ENCODE data around the gene DNAH12. TPM values are rescaled to one million over a fixed set of nuclear protein-coding genes. Genes with fewer than 3 reads are reported as not detected.
"Not testable (repeated sequence)": the region's sequence is repeated elsewhere in the genome, so short reads cannot be mapped to it uniquely, and the experiment has no call there.

The DNAH12 gene
- total RNA-seq, 1 experiment from 2014 or later, result not detected

DNA sequence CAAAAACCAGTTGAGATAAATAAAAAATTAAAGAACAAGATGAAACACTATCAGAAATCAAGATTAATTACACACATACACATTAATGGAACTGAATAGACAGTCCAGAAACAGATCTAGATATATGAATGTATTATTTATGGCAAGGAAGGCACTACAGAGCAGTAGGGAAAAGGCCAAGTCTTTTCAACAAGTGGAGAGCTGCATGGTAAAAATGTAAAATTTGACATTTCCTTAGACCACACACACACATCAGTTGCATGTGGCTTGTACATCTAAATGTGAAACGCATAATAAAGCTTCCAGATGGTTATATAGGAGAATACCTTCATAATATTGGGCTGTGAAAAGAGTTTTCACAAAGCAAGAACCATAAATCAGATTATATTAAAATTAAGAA, 193.9 kb downstream of the DNAH12 start:
- TF ChIP-seq, protein P1, sequence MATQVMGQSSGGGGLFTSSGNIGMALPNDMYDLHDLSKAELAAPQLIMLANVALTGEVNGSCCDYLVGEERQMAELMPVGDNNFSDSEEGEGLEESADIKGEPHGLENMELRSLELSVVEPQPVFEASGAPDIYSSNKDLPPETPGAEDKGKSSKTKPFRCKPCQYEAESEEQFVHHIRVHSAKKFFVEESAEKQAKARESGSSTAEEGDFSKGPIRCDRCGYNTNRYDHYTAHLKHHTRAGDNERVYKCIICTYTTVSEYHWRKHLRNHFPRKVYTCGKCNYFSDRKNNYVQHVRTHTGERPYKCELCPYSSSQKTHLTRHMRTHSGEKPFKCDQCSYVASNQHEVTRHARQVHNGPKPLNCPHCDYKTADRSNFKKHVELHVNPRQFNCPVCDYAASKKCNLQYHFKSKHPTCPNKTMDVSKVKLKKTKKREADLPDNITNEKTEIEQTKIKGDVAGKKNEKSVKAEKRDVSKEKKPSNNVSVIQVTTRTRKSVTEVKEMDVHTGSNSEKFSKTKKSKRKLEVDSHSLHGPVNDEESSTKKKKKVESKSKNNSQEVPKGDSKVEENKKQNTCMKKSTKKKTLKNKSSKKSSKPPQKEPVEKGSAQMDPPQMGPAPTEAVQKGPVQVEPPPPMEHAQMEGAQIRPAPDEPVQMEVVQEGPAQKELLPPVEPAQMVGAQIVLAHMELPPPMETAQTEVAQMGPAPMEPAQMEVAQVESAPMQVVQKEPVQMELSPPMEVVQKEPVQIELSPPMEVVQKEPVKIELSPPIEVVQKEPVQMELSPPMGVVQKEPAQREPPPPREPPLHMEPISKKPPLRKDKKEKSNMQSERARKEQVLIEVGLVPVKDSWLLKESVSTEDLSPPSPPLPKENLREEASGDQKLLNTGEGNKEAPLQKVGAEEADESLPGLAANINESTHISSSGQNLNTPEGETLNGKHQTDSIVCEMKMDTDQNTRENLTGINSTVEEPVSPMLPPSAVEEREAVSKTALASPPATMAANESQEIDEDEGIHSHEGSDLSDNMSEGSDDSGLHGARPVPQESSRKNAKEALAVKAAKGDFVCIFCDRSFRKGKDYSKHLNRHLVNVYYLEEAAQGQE (IDR thresholded peaks at IDR 0.05; ENCODE audit: low read depth), result no peak
- TF ChIP-seq POLR2AphosphoS5 (IDR thresholded peaks at IDR 0.05; ENCODE audit: low read depth, low read length) (no peak), ZNF274 (IDR thresholded peaks at IDR 0.05; ENCODE audit: low read depth, low read length) (no peak), ELF1 (IDR thresholded peaks at IDR 0.05; ENCODE audit: borderline replicate concordance, low read depth) (no peak), EZH2 (IDR thresholded peaks at IDR 0.05) (no peak), JUND (IDR thresholded peaks at IDR 0.05) (no peak)
- TF ChIP-seq, protein P2, sequence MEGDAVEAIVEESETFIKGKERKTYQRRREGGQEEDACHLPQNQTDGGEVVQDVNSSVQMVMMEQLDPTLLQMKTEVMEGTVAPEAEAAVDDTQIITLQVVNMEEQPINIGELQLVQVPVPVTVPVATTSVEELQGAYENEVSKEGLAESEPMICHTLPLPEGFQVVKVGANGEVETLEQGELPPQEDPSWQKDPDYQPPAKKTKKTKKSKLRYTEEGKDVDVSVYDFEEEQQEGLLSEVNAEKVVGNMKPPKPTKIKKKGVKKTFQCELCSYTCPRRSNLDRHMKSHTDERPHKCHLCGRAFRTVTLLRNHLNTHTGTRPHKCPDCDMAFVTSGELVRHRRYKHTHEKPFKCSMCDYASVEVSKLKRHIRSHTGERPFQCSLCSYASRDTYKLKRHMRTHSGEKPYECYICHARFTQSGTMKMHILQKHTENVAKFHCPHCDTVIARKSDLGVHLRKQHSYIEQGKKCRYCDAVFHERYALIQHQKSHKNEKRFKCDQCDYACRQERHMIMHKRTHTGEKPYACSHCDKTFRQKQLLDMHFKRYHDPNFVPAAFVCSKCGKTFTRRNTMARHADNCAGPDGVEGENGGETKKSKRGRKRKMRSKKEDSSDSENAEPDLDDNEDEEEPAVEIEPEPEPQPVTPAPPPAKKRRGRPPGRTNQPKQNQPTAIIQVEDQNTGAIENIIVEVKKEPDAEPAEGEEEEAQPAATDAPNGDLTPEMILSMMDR (IDR thresholded peaks at IDR 0.05 in 2 of 3, conservative IDR thresholded peaks at IDR 0.05 in 1 of 3; ENCODE audit: borderline replicate concordance in 1 of 3, insufficient read depth in 1 of 3, low read depth in 2 of 3, low read length in 2 of 3), result no peak
- DNase-seq (ENCODE audit: low read depth, low spot score) (no peak), ATAC-seq (no peak)
- ChIA-PET CTCF (no interaction called here), RAD21 (ENCODE audit: low non-redundant PET in 1 of 2, low total read pairs in 2 of 2, uncharacterized antibody in 2 of 2, unreplicated experiment in 2 of 2) (no interaction called here), POLR2A (no interaction called here)
- Histone ChIP-seq H3K4me1 (ENCODE audit: control insufficient read depth in 1 of 2, insufficient read depth in 2 of 2, low read length in 2 of 2) (no peaks in the 10 kb centered on the region), H3K36me3 (ENCODE audit: control insufficient read depth in 1 of 2, insufficient read depth in 2 of 2, low read length in 2 of 2) (no peaks in the 10 kb centered on the region), H3K4me2 (ENCODE audit: low read length) (no peak overlapping the region), H3K9me2 (ENCODE audit: insufficient read depth) (peaks cover 4% of the 10 kb centered on the region; the same call in 1 of the 2 replicates), H3K9me3 (ENCODE audit: control insufficient read depth in 1 of 2, insufficient read depth in 1 of 2, low read depth in 1 of 2, low read length in 2 of 2) (no peaks in the 10 kb centered on the region), H3K27me3 (ENCODE audit: insufficient read depth, low read length) (no peaks in the 10 kb centered on the region), H3K4me3 (replicated peaks in 1 of 2; ENCODE audit: low read depth in 1 of 2, low read length in 2 of 2) (no peak overlapping the region), H3K9ac (ENCODE audit: low read length) (no peak overlapping the region), H3K27ac (ENCODE audit: low read depth, low read length) (no peak overlapping the region), H2AFZ (ENCODE audit: low read depth, low read length, poor library complexity, severe bottlenecking) (no peak overlapping the region), H3K79me2 (ENCODE audit: insufficient read depth, low read length) (no peaks in the 10 kb centered on the region), H4K20me1 (ENCODE audit: insufficient read depth) (no peaks in the 10 kb centered on the region)
- intact Hi-C loops (cut with micrococcal nuclease), result no loop called here
- no TSS peak for BruUV-seq (replicated peaks)

DNA sequence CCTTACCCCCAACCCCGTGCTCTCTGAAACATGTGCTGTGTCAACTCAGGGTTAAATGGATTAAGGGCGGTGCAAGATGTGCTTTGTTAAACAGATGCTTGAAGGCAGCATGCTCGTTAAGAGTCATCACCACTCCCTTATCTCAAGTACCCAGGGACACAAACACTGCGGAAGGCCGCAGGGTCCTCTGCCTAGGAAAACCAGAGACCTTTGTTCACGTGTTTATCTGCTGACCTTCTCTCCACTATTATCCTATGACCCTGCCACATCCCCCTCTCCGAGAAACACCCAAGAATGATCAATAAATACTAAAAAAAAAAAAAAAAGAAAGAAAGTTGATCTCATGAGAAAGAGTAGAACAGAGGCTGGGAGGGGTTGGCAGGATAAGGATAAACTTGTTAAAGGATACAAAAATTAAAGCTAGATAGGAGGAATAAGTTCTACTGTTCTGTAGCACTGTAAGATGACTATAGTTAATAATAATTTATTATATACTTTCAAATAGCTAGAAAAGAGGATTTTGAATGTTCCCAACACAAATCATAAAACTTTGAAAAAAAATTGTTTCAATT, 205.0 kb downstream of the DNAH12 start:
- ATAC-seq; H3K9ac ChIP-seq (ENCODE audit: low read length); H3K4me1 ChIP-seq (ENCODE audit: control insufficient read depth in 1 of 2, insufficient read depth in 2 of 2, low read length in 2 of 2): not testable (repeated sequence)

More for the DNA sequence above, 205.0 kb downstream of the DNAH12 start:
- H3K4me2 ChIP-seq (ENCODE audit: low read length); H3K9me2 ChIP-seq (ENCODE audit: insufficient read depth); H3K36me3 ChIP-seq (ENCODE audit: control insufficient read depth in 1 of 2, insufficient read depth in 2 of 2, low read length in 2 of 2); H3K79me2 ChIP-seq (ENCODE audit: insufficient read depth, low read length); DNase-seq (ENCODE audit: low read depth, low spot score); H2AFZ ChIP-seq (ENCODE audit: low read depth, low read length, poor library complexity, severe bottlenecking); H3K9me3 ChIP-seq (ENCODE audit: control insufficient read depth in 1 of 2, insufficient read depth in 1 of 2, low read depth in 1 of 2, low read length in 2 of 2); POLR2A ChIA-PET; H3K27ac ChIP-seq (ENCODE audit: low read depth, low read length); H3K4me3 ChIP-seq (replicated peaks in 1 of 2; ENCODE audit: low read depth in 1 of 2, low read length in 2 of 2); BruUV-seq (replicated peaks); RAD21 ChIA-PET (ENCODE audit: low non-redundant PET in 1 of 2, low total read pairs in 2 of 2, uncharacterized antibody in 2 of 2, unreplicated experiment in 2 of 2); H4K20me1 ChIP-seq (ENCODE audit: insufficient read depth); CTCF ChIA-PET; H3K27me3 ChIP-seq (ENCODE audit: insufficient read depth, low read length); intact Hi-C loops (cut with micrococcal nuclease): not testable (repeated sequence)

Data from HCT116 (cell line).